ENCODE measurements around the gene DNPH1. TPM values are rescaled to one million over a fixed set of nuclear protein-coding genes. Genes with fewer than 3 reads are reported as not detected.

Gene DNPH1
- total RNA-seq (2014; rRNA removed; shearing (Covaris generic); ENCODE audit: low replicate concordance), result 59.0 and 157 TPM in 2 replicates

GRCh38 chr6:43228951-43229802 lies at the start of gene DNPH1:
DNPH1 (minus strand) TSS chr6:43229481; CDS start chr6:43229456, 25 bp downstream.
- Histone ChIP-seq H2AFZ (ENCODE audit: low read length) (peak within 1 kb of the TSS; percentile 40), H4K20me1 (ENCODE audit: insufficient read depth, low read depth, low read length) (no peaks in the 10 kb centered on the region), H3K27me3 (ENCODE audit: low read length) (no peaks in the 10 kb centered on the region), H3K4me2 (ENCODE audit: low read depth, low read length, poor library complexity, severe bottlenecking) (peak within 1 kb of the TSS; percentile 67), H3K9me2 (replicated peaks; ENCODE audit: insufficient read depth, low read length) (no peaks in the 10 kb centered on the region), H3K4me1 (ENCODE audit: low read length) (peaks cover 19% of the 10 kb centered on the region), H3K4me3 (ENCODE audit: low read length) (peak within 1 kb of the TSS; percentile 69), H3K79me2 (ENCODE audit: low read length) (peaks cover 18% of the 10 kb centered on the region), H3K9ac (ENCODE audit: low read length) (peak within 1 kb of the TSS; percentile 73), H3K9me3 (ENCODE audit: low read length) (no peaks in the 10 kb centered on the region), H3K27ac (ENCODE audit: low read length) (no peak within 1 kb of the TSS), H3K36me3 (ENCODE audit: insufficient read depth, low read length) (0 out of 2 replicates have a peak, but pooled peaks cover under 1% of the 10 kb centered on the region)
- DNase-seq, result peak; percentile 93

- Histone ChIP-seq H3K9me3 (ENCODE audit: low read length) (no peaks in the 10 kb centered on the region), H3K27me3 (ENCODE audit: low read length) (no peaks in the 10 kb centered on the region), H4K20me1 (ENCODE audit: insufficient read depth, low read depth, low read length) (no peaks in the 10 kb centered on the region), H3K9me2 (replicated peaks; ENCODE audit: insufficient read depth, low read length) (no peaks in the 10 kb centered on the region), H3K36me3 (ENCODE audit: insufficient read depth, low read length) (no peaks in the 10 kb centered on the region), H3K4me1 (ENCODE audit: low read length) (peaks cover 11% of the 10 kb centered on the region), H3K9ac (ENCODE audit: low read length) (no peak overlapping the region), H2AFZ (ENCODE audit: low read length) (no peak overlapping the region), H3K79me2 (ENCODE audit: low read length) (no peaks in the 10 kb centered on the region), H3K4me2 (ENCODE audit: low read depth, low read length, poor library complexity, severe bottlenecking) (no peak overlapping the region), H3K27ac (ENCODE audit: low read length) (no peak overlapping the region), H3K4me3 (ENCODE audit: low read length) (no peak overlapping the region)
- DNase-seq, result no peak
Measured at GRCh38 chr6:43278524-43279078, 49.3 kb upstream of the DNPH1 start.

- no peaks in the 10 kb centered on the region for H3K36me3 ChIP-seq (ENCODE audit: insufficient read depth, low read length)
- no peaks in the 10 kb centered on the region for H3K9me3 ChIP-seq (ENCODE audit: low read length)
- H3K9me2 ChIP-seq (replicated peaks; ENCODE audit: insufficient read depth, low read length), result no peaks in the 10 kb centered on the region
- H3K27me3 ChIP-seq (ENCODE audit: low read length), result no peaks in the 10 kb centered on the region
- H3K27ac ChIP-seq (ENCODE audit: low read length), result no peak overlapping the region
- H3K79me2 ChIP-seq (ENCODE audit: low read length), result no peaks in the 10 kb centered on the region
- peaks cover 11% of the 10 kb centered on the region for H3K4me1 ChIP-seq (ENCODE audit: low read length)
- H3K4me3 ChIP-seq (ENCODE audit: low read length), result no peak overlapping the region
- no peak overlapping the region for H3K4me2 ChIP-seq (ENCODE audit: low read depth, low read length, poor library complexity, severe bottlenecking)
- no peak overlapping the region for H3K9ac ChIP-seq (ENCODE audit: low read length)
- DNase-seq, result no peak
- H4K20me1 ChIP-seq (ENCODE audit: insufficient read depth, low read depth, low read length), result no peaks in the 10 kb centered on the region
- no peak overlapping the region for H2AFZ ChIP-seq (ENCODE audit: low read length)
Measured at GRCh38 chr6:43277643-43278523, 48.6 kb upstream of the DNPH1 start.

GRCh38 chr6:43277306-43277642 lies 48.0 kb upstream of the DNPH1 start:
- H2AFZ ChIP-seq (ENCODE audit: low read length), result no peak overlapping the region
- no peak overlapping the region for H3K4me2 ChIP-seq (ENCODE audit: low read depth, low read length, poor library complexity, severe bottlenecking)
- no peaks in the 10 kb centered on the region for H3K36me3 ChIP-seq (ENCODE audit: insufficient read depth, low read length)
- H3K27me3 ChIP-seq (ENCODE audit: low read length), result no peaks in the 10 kb centered on the region
- H3K9me3 ChIP-seq (ENCODE audit: low read length), result no peaks in the 10 kb centered on the region
- no peaks in the 10 kb centered on the region for H4K20me1 ChIP-seq (ENCODE audit: insufficient read depth, low read depth, low read length)
- no peak overlapping the region for H3K27ac ChIP-seq (ENCODE audit: low read length)
- no peak overlapping the region for H3K4me3 ChIP-seq (ENCODE audit: low read length)
- DNase-seq, result no peak
- no peaks in the 10 kb centered on the region for H3K79me2 ChIP-seq (ENCODE audit: low read length)
- no peak overlapping the region for H3K9ac ChIP-seq (ENCODE audit: low read length)
- peaks cover 11% of the 10 kb centered on the region for H3K4me1 ChIP-seq (ENCODE audit: low read length)
- no peaks in the 10 kb centered on the region for H3K9me2 ChIP-seq (replicated peaks; ENCODE audit: insufficient read depth, low read length)

GRCh38 chr6:43276577-43277305 lies 47.5 kb upstream of the DNPH1 start:
- H3K27ac ChIP-seq (ENCODE audit: low read length), result no peak overlapping the region
- H4K20me1 ChIP-seq (ENCODE audit: insufficient read depth, low read depth, low read length), result no peaks in the 10 kb centered on the region
- H3K9me2 ChIP-seq (replicated peaks; ENCODE audit: insufficient read depth, low read length), result no peaks in the 10 kb centered on the region
- no peaks in the 10 kb centered on the region for H3K36me3 ChIP-seq (ENCODE audit: insufficient read depth, low read length)
- no peaks in the 10 kb centered on the region for H3K9me3 ChIP-seq (ENCODE audit: low read length)
- no peak overlapping the region for H3K9ac ChIP-seq (ENCODE audit: low read length)
- peaks cover 14% of the 10 kb centered on the region for H3K4me1 ChIP-seq (ENCODE audit: low read length)
- no peaks in the 10 kb centered on the region for H3K27me3 ChIP-seq (ENCODE audit: low read length)
- H3K79me2 ChIP-seq (ENCODE audit: low read length), result no peaks in the 10 kb centered on the region
- no peak overlapping the region for H3K4me3 ChIP-seq (ENCODE audit: low read length)
- H3K4me2 ChIP-seq (ENCODE audit: low read depth, low read length, poor library complexity, severe bottlenecking), result peak overlapping the region; percentile 65
- H2AFZ ChIP-seq (ENCODE audit: low read length), result no peak overlapping the region
- no peak for DNase-seq

GRCh38 chr6:43275801-43276576 lies 46.7 kb upstream of the DNPH1 start:
- H2AFZ ChIP-seq (ENCODE audit: low read length), result no peak overlapping the region
- no peaks in the 10 kb centered on the region for H3K27me3 ChIP-seq (ENCODE audit: low read length)
- H3K27ac ChIP-seq (ENCODE audit: low read length), result no peak overlapping the region
- H3K9me3 ChIP-seq (ENCODE audit: low read length), result no peaks in the 10 kb centered on the region
- no peaks in the 10 kb centered on the region for H3K36me3 ChIP-seq (ENCODE audit: insufficient read depth, low read length)
- H4K20me1 ChIP-seq (ENCODE audit: insufficient read depth, low read depth, low read length), result no peaks in the 10 kb centered on the region
- no peaks in the 10 kb centered on the region for H3K79me2 ChIP-seq (ENCODE audit: low read length)
- H3K4me1 ChIP-seq (ENCODE audit: low read length), result peaks cover 20% of the 10 kb centered on the region
- no peaks in the 10 kb centered on the region for H3K9me2 ChIP-seq (replicated peaks; ENCODE audit: insufficient read depth, low read length)
- H3K4me2 ChIP-seq (ENCODE audit: low read depth, low read length, poor library complexity, severe bottlenecking), result peak overlapping the region; percentile 65
- peak overlapping the region; percentile 54 for H3K9ac ChIP-seq (ENCODE audit: low read length)
- H3K4me3 ChIP-seq (ENCODE audit: low read length), result peak overlapping the region; percentile 48
- DNase-seq, result no peak

GRCh38 chr6:43274916-43275597 lies 45.8 kb upstream of the DNPH1 start:
- DNase-seq, result no peak

More at GRCh38 chr6:43274916-43275597, 45.8 kb upstream of the DNPH1 start:
- Histone ChIP-seq H3K36me3 (ENCODE audit: insufficient read depth, low read length) (no peaks in the 10 kb centered on the region), H3K9me2 (replicated peaks; ENCODE audit: insufficient read depth, low read length) (no peaks in the 10 kb centered on the region), H3K4me3 (ENCODE audit: low read length) (peak overlapping the region; percentile 48), H3K4me2 (ENCODE audit: low read depth, low read length, poor library complexity, severe bottlenecking) (peak overlapping the region; percentile 65), H3K27ac (ENCODE audit: low read length) (no peak overlapping the region), H3K27me3 (ENCODE audit: low read length) (no peaks in the 10 kb centered on the region), H3K4me1 (ENCODE audit: low read length) (peaks cover 29% of the 10 kb centered on the region), H4K20me1 (ENCODE audit: insufficient read depth, low read depth, low read length) (no peaks in the 10 kb centered on the region), H3K9ac (ENCODE audit: low read length) (peak overlapping the region; percentile 54), H3K9me3 (ENCODE audit: low read length) (no peaks in the 10 kb centered on the region), H2AFZ (ENCODE audit: low read length) (no peak overlapping the region), H3K79me2 (ENCODE audit: low read length) (no peaks in the 10 kb centered on the region)

Data from Karpas-422 (cell line).